DND-41 (cell line): ENCODE data around the gene GSS.

Experiments
- ATAC-seq: fragments of 200-7000 bp; cut with Tn5 transposase; 3 replicates; pipeline ENCODE4 v1.9.1; 2021; ENCODE audit warnings: low read depth; ENCODE audit not compliant: insufficient read depth
- DNase-seq: peaks from one replicate; pipeline ENCODE4 v3.0.0-alpha.2; 2020
- H2AFZ ChIP-seq: 2 replicates; pipeline ENCODE4 v1.6.0; 2012; ENCODE audit warnings: low read depth, low read length
- H3K27ac ChIP-seq: 2 replicates; pipeline ENCODE4 v1.5.1; 2012; ENCODE audit warnings: low read length, inconsistent platforms
- H3K27me3 ChIP-seq: fragments of 200-600 bp; sonication (generic); 2 replicates; pipeline ENCODE4 v1.6.0; 2012; ENCODE audit warnings: low read length, mild to moderate bottlenecking, inconsistent platforms; ENCODE audit not compliant: insufficient read depth, poor library complexity
- H3K36me3 ChIP-seq: 2 replicates; pipeline ENCODE4 v1.5.1; 2012; ENCODE audit warnings: low read length, inconsistent platforms; ENCODE audit not compliant: insufficient read depth
- H3K4me1 ChIP-seq: 2 replicates; pipeline ENCODE4 v1.5.1; 2012; ENCODE audit warnings: mild to moderate bottlenecking, low read length; ENCODE audit not compliant: insufficient read depth
- H3K4me2 ChIP-seq: 2 replicates; pipeline ENCODE4 v1.6.0; 2012; ENCODE audit warnings: mild to moderate bottlenecking, moderate library complexity, low read length, inconsistent platforms; ENCODE audit not compliant: insufficient read depth
- H3K4me3 ChIP-seq, 2 experiments: fragments of 200-600 bp in 1 of 2; shearing (Covaris generic) in 1 of 2; 2 replicates each; pipeline ENCODE4 v1.5.1; 2012 to 2016; ENCODE audit warnings: inconsistent platforms in 2 of 2, low read length in 2 of 2, mild to moderate bottlenecking in 2 of 2, low read depth in 1 of 2, moderate library complexity in 1 of 2
- H3K79me2 ChIP-seq: 2 replicates; pipeline ENCODE4 v1.6.0; 2012; ENCODE audit warnings: low read length, inconsistent platforms; ENCODE audit not compliant: insufficient read depth
- H3K9ac ChIP-seq: 2 replicates; pipeline ENCODE4 v1.6.0; 2012; ENCODE audit warnings: low read depth, mild to moderate bottlenecking, inconsistent platforms, low read length, moderate library complexity
- H3K9me3 ChIP-seq: 2 replicates; pipeline ENCODE4 v1.5.1; 2012; ENCODE audit warnings: low read length, moderate library complexity, mild to moderate bottlenecking, inconsistent platforms; ENCODE audit not compliant: insufficient read depth, severe bottlenecking
- H4K20me1 ChIP-seq: 2 replicates; pipeline ENCODE4 v1.6.0; 2012; ENCODE audit warnings: low read length; ENCODE audit not compliant: insufficient read depth
- EZH2 ChIP-seq: IDR thresholded peaks from 3 replicates; pipeline ENCODE4 v1.6.1; 2012; ENCODE audit warnings: borderline replicate concordance, low read depth, mild to moderate bottlenecking, moderate library complexity, low read length, inconsistent platforms; ENCODE audit not compliant: severe bottlenecking
- TF ChIP-seq, protein P1 (sequence below): IDR thresholded peaks from 2 replicates; pipeline ENCODE4 v1.5.1; 2012; ENCODE audit warnings: borderline replicate concordance, low read length, moderate library complexity, mild to moderate bottlenecking; ENCODE audit not compliant: poor library complexity, severe bottlenecking; ENCODE audit errors: extremely low read depth

The GSS gene

DNA sequence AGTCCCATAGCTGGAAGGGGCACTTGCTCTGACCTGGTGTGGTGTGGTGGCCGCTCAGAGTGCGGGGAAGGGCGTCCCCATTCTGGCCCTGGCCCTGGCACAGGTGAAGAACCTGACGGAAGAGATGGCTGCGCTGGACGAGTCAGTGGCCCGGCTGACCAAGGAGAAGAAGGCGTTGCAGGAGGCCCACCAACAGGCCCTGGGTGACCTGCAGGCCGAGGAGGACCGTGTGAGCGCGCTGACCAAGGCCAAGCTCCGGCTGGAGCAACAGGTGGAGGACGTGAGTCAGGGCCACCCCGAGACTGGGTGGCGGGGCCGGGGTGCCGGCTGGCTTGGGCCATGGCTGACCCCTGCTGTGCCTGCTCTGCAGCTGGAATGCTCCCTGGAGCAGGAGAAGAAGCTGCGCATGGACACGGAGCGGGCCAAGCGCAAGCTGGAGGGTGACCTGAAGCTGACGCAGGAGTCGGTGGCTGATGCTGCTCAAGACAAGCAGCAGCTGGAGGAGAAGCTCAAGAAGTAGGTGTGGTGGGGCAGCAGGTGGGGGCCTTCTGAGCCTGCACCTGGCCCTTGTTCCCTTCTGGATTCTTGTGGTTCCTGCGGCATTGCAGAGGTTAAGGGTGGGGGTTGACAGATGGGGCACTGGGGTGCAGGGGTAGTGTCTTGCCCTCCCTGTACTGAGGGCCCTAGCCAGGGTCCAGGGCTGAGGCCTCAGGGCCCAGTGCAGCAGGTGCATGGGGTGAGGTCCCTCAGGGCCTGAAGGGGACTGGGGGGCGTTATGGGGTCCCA, 40.8 kb upstream of the GSS start:
- no peak overlapping the region for H3K4me2 ChIP-seq
- H3K27ac ChIP-seq, result no peak overlapping the region

DNA sequence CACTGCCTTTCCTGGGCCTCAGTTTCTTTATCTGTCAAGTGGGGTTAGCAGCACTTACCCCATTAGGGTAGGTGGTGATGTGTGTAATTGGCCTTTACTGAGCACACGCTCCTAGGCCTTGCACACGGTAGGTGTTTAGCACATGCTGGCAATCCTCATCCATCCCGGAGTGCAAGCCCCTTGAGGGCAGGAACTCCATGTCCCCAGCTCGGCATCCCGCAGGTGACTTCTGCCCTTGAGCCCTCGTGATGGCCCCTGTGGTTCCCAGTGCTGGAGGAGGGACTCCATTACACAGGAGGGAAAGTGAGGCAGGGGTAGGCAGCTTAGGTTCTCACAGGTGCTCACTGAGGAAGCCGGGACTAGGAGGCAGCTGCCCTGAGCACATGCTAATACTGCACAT, 40.1 kb upstream of the GSS start:
- Histone ChIP-seq H3K79me2 (no peaks in the 10 kb centered on the region), H3K36me3 (peaks cover 73% of the 10 kb centered on the region), H3K4me3 (no peak overlapping the region), H3K27me3 (no peaks in the 10 kb centered on the region), H3K27ac (no peak overlapping the region), H3K9me3 (no peaks in the 10 kb centered on the region), H4K20me1 (peaks cover 25% of the 10 kb centered on the region), H2AFZ (no peak overlapping the region), H3K4me1 (no peaks in the 10 kb centered on the region), H3K9ac (no peak overlapping the region), H3K4me2 (no peak overlapping the region)
- no peak for ATAC-seq
- no peak for DNase-seq
- TF ChIP-seq, protein P1, sequence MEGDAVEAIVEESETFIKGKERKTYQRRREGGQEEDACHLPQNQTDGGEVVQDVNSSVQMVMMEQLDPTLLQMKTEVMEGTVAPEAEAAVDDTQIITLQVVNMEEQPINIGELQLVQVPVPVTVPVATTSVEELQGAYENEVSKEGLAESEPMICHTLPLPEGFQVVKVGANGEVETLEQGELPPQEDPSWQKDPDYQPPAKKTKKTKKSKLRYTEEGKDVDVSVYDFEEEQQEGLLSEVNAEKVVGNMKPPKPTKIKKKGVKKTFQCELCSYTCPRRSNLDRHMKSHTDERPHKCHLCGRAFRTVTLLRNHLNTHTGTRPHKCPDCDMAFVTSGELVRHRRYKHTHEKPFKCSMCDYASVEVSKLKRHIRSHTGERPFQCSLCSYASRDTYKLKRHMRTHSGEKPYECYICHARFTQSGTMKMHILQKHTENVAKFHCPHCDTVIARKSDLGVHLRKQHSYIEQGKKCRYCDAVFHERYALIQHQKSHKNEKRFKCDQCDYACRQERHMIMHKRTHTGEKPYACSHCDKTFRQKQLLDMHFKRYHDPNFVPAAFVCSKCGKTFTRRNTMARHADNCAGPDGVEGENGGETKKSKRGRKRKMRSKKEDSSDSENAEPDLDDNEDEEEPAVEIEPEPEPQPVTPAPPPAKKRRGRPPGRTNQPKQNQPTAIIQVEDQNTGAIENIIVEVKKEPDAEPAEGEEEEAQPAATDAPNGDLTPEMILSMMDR, result no peak
- no peak for TF ChIP-seq EZH2

More for the DNA sequence above, 40.8 kb upstream of the GSS start:
- Histone ChIP-seq H3K36me3 (peaks cover 80% of the 10 kb centered on the region), H4K20me1 (peaks cover 32% of the 10 kb centered on the region), H3K9ac (no peak overlapping the region), H3K27me3 (no peaks in the 10 kb centered on the region), H2AFZ (no peak overlapping the region), H3K9me3 (no peaks in the 10 kb centered on the region), H3K4me1 (no peaks in the 10 kb centered on the region), H3K4me3 (no peak overlapping the region), H3K79me2 (no peaks in the 10 kb centered on the region)
- TF ChIP-seq EZH2, result no peak
- TF ChIP-seq, protein P1, result no peak
- no peak for DNase-seq
- ATAC-seq, result no peak

DNA sequence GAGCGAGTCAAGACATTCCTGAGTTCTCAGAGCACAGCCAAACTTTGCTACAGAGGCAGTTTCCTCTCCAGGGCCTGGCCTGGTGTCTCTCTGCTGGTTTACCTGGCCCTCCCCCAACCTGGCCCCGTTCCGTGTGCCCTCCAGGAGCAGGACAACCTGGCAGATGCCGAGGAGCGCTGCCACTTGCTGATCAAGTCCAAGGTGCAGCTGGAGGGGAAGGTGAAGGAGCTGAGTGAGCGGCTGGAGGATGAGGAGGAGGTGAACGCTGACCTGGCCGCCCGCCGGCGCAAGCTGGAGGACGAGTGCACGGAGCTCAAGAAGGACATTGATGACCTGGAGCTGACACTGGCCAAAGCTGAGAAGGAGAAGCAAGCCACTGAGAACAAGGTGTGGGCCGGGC, 39.6 kb upstream of the GSS start:
- no peak overlapping the region for H3K9ac ChIP-seq
- no peaks in the 10 kb centered on the region for H3K4me1 ChIP-seq
- no peaks in the 10 kb centered on the region for H3K79me2 ChIP-seq
- no peak overlapping the region for H2AFZ ChIP-seq
- H3K4me2 ChIP-seq, result no peak overlapping the region
- DNase-seq (no peak), ATAC-seq (no peak)
- peaks cover 22% of the 10 kb centered on the region for H4K20me1 ChIP-seq
- peaks cover 68% of the 10 kb centered on the region for H3K36me3 ChIP-seq
- TF ChIP-seq, protein P1, result no peak
- no peak for TF ChIP-seq EZH2
- no peaks in the 10 kb centered on the region for H3K9me3 ChIP-seq
- no peaks in the 10 kb centered on the region for H3K27me3 ChIP-seq
- H3K4me3 ChIP-seq, result no peak overlapping the region
- H3K27ac ChIP-seq, result no peak overlapping the region
